Measurements from ENCODE around the gene EFNA5.

EFNA5 gene

DNA sequence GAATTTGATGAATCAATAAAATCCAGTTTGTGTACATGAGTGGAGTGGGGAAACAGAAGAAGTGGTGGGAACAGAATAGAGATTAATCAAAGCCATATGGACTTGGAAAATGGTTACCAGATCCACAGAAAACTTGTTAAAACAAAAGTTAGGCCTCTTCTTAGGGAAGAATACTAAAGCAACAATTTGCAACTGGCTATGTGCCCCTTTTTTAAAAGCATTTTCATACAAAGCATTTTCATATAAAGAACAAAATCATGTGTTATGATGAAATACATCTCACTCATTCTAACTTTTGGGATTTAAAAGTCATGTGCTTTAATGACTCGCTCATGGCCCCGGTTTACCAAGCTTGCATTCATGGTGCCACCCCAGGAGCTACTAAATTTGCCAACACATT lies 276.9 kb downstream of the EFNA5 start:
- no peaks in the 10 kb centered on the region for H3K27me3 ChIP-seq (ENCODE audit: control insufficient read depth in 1 of 2, insufficient read depth in 2 of 2, low read length in 2 of 2)

DNA sequence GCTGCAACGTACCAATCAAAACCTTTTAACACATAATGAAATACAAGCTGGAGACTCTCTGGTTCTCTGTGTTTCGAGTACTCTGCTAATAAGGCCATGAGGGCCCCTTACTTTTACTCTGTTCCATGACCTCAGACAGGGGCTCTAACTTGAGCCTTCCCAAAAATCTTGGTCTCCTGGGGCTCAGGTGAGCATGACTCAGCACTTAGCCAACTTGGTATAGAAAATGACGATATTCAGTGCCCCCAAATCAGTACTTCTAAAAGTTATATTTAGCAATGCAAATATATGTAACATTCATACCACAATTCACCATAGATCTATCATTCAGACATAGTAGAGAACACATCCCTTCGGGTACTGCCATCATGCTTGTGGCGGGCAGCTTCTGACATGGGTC lies 278.9 kb downstream of the EFNA5 start:
- Histone ChIP-seq H3K36me3 (ENCODE audit: control insufficient read depth in 2 of 2, insufficient read depth in 2 of 2, low read length in 2 of 2) (no peaks in the 10 kb centered on the region), H3K4me1 (ENCODE audit: control insufficient read depth, insufficient read depth, low read length) (no peaks in the 10 kb centered on the region), H3K27me3 (ENCODE audit: control insufficient read depth in 1 of 2, insufficient read depth in 2 of 2, low read length in 2 of 2) (no peaks in the 10 kb centered on the region)

More for the DNA sequence above, 276.9 kb downstream of the EFNA5 start:
- Histone ChIP-seq H3K4me3 (ENCODE audit: low read length in 2 of 2) (no peak overlapping the region), H3K9me3 (ENCODE audit: control insufficient read depth in 2 of 2, low read length in 2 of 2) (no peaks in the 10 kb centered on the region), H3K4me1 (ENCODE audit: control insufficient read depth, insufficient read depth, low read length) (no peaks in the 10 kb centered on the region), H3K27ac (ENCODE audit: low read length) (no peak overlapping the region), H3K36me3 (ENCODE audit: control insufficient read depth in 2 of 2, insufficient read depth in 2 of 2, low read length in 2 of 2) (no peaks in the 10 kb centered on the region), H3K9ac (ENCODE audit: low read length in 2 of 2) (no peak overlapping the region)

DNA sequence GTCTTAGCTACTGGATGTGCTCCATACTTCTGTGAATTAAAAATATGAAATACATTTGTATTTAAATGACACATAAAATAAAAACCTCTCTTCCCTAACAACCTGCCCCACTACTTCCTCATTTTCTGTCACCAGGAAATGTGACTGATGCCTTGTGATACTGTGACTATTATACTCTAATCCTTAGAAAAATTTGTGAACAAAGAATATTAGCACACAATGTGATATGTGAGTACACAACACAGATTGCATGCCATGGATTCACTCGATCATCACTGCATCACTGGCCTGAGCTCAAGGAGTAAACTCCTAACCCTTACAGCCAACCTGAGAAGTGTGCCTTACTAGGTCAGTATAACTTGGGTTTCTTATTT lies 281.0 kb downstream of the EFNA5 start:
- H3K9me3 ChIP-seq (ENCODE audit: control insufficient read depth in 2 of 2, low read length in 2 of 2) = no peaks in the 10 kb centered on the region

More for the DNA sequence above, 278.9 kb downstream of the EFNA5 start:
- H3K9ac ChIP-seq (ENCODE audit: low read length in 2 of 2) = no peak overlapping the region
- H3K9me3 ChIP-seq (ENCODE audit: control insufficient read depth in 2 of 2, low read length in 2 of 2) = no peaks in the 10 kb centered on the region
- no peak overlapping the region for H3K4me3 ChIP-seq (ENCODE audit: low read length in 2 of 2)
- H3K27ac ChIP-seq (ENCODE audit: low read length) = no peak overlapping the region

DNA sequence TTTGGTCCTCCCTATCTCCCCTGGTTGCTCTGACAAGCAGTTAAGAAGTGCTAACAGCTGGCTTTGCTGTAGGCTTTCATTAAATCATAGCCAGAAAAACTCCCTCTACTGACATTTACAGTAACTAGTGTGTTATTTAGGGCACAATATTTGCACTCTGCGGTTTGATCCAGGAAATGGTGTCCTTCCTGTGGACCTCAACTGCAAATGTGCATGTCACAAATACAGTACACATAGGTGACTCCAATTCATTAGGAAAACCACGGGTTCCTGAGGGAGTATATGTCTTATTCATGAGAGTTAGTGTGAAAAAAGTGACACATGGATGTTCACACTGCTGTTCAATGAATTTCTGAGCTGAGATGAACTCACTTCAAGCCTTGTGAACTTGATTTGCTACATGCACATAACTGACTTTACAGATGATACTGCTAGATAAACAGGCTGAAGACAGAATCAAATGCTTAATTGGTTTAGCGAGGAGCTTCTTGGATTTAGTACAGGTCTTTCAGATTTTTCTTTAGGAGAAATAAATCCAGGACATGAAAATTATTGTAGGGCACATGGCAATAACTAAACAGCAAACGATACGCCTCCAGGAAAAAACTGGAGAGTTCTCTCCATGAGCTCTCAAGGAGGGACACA lies 281.5 kb downstream of the EFNA5 start:
- H3K27me3 ChIP-seq (ENCODE audit: control insufficient read depth in 1 of 2, insufficient read depth in 2 of 2, low read length in 2 of 2) = no peaks in the 10 kb centered on the region
- no peak overlapping the region for H3K27ac ChIP-seq (ENCODE audit: low read length)
- H3K4me1 ChIP-seq (ENCODE audit: control insufficient read depth, insufficient read depth, low read length) = no peaks in the 10 kb centered on the region
- H3K9me3 ChIP-seq (ENCODE audit: control insufficient read depth in 2 of 2, low read length in 2 of 2) = no peaks in the 10 kb centered on the region
- no peaks in the 10 kb centered on the region for H3K36me3 ChIP-seq (ENCODE audit: control insufficient read depth in 2 of 2, insufficient read depth in 2 of 2, low read length in 2 of 2)
- no peak overlapping the region for H3K4me3 ChIP-seq (ENCODE audit: low read length in 2 of 2)
- H3K9ac ChIP-seq (ENCODE audit: low read length in 2 of 2) = no peak overlapping the region

More for the DNA sequence above, 281.0 kb downstream of the EFNA5 start:
- H3K27ac ChIP-seq (ENCODE audit: low read length) = no peak overlapping the region
- no peak overlapping the region for H3K4me3 ChIP-seq (ENCODE audit: low read length in 2 of 2)
- no peak overlapping the region for H3K9ac ChIP-seq (ENCODE audit: low read length in 2 of 2)
- no peaks in the 10 kb centered on the region for H3K4me1 ChIP-seq (ENCODE audit: control insufficient read depth, insufficient read depth, low read length)
- no peaks in the 10 kb centered on the region for H3K27me3 ChIP-seq (ENCODE audit: control insufficient read depth in 1 of 2, insufficient read depth in 2 of 2, low read length in 2 of 2)
- no peaks in the 10 kb centered on the region for H3K36me3 ChIP-seq (ENCODE audit: control insufficient read depth in 2 of 2, insufficient read depth in 2 of 2, low read length in 2 of 2)

DNA sequence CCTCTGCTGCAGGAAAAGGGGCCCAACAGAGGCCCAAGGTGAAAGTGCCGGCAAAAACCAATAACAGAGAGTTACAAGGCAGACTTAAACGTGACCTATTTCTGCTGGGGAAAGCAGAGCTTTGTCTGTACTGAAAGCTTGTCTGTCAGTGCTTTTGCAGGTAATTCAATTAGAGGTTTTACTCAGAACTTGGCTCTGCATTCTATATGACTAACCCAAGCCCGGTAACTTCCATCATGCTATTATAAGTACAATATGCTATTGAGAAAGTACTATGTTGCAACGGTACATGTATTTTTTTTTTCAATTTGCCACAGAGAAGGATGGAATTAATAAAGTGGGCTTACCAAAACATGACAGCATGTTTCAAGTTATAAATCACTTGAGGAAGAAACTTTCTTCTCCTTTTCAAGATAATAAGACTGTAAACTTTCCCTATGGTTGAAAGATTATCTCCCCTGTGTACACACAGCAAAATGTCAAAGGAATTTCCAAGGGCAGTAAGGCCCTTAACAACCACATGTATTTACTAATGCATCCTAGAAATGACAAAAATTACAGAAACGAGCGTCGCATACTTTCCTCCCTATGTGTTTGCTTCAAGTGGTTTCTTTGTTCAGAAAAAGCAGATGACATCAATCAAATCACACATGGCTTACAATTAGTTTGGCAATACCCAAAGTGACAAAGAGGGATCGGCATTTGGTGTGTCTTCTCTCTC lies 282.4 kb downstream of the EFNA5 start:
- Histone ChIP-seq H3K36me3 (ENCODE audit: control insufficient read depth in 2 of 2, insufficient read depth in 2 of 2, low read length in 2 of 2) (no peaks in the 10 kb centered on the region), H3K27ac (ENCODE audit: low read length) (no peak overlapping the region), H3K27me3 (ENCODE audit: control insufficient read depth in 1 of 2, insufficient read depth in 2 of 2, low read length in 2 of 2) (no peaks in the 10 kb centered on the region), H3K4me1 (ENCODE audit: control insufficient read depth, insufficient read depth, low read length) (no peaks in the 10 kb centered on the region), H3K4me3 (ENCODE audit: low read length in 2 of 2) (no peak overlapping the region), H3K9me3 (ENCODE audit: control insufficient read depth in 2 of 2, low read length in 2 of 2) (no peaks in the 10 kb centered on the region), H3K9ac (ENCODE audit: low read length in 2 of 2) (no peak overlapping the region)

DNA sequence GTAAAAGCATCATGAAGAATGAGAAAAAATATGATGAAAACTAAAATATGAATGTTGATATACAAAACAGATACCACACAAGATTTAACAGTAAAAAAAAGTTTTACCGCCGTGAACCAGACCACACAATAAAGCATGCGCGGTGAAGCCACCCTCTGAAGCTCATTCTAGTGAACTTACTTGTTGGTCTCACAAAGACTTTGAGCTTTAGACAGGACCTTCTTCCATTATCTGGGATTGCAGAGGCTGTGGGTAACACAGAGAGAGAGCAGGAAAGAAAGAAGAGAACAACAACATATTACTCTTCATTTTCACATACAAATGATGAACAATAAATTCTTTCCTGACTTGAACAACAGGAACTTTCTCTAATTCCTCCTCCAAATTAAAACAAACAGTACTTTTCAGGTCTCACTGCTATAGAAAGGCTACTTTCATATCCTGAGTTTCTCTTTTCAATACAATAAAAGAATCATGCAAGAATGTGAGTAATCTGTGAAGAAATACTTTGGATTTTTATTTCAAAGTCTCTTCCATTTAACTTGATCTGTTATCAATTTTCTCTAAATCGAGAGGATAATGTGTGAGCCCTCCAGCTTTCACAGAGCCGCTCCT lies 283.1 kb downstream of the EFNA5 start:
- no peak overlapping the region for H3K9ac ChIP-seq (ENCODE audit: low read length in 2 of 2)
- H3K27me3 ChIP-seq (ENCODE audit: control insufficient read depth in 1 of 2, insufficient read depth in 2 of 2, low read length in 2 of 2) = no peaks in the 10 kb centered on the region
- H3K4me3 ChIP-seq (ENCODE audit: low read length in 2 of 2) = no peak overlapping the region
- no peak overlapping the region for H3K27ac ChIP-seq (ENCODE audit: low read length)
- H3K9me3 ChIP-seq (ENCODE audit: control insufficient read depth in 2 of 2, low read length in 2 of 2) = no peaks in the 10 kb centered on the region
- no peaks in the 10 kb centered on the region for H3K4me1 ChIP-seq (ENCODE audit: control insufficient read depth, insufficient read depth, low read length)
- H3K36me3 ChIP-seq (ENCODE audit: control insufficient read depth in 2 of 2, insufficient read depth in 2 of 2, low read length in 2 of 2) = no peaks in the 10 kb centered on the region

DNA sequence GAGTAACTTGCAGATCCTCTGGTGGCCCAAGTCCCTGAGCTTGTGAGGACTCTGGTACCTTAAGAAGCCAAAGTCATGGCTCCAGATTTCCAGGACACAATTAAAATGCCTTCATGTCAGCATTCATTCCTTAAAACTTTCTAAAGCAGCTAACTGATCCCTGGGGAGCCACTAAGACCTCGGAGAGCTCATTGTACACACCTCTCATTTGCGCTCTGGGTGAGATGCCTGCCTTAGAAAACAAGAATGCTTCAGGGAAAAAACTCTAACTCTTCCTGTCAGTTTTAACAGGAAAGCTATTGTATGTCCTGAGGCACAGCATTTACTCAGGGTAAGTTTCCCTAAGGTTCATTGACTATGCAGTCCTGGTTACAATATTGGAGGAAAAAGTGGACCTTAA lies 285.0 kb downstream of the EFNA5 start:
- Histone ChIP-seq H3K9ac (ENCODE audit: low read length in 2 of 2) (no peak overlapping the region), H3K9me3 (ENCODE audit: control insufficient read depth in 2 of 2, low read length in 2 of 2) (no peaks in the 10 kb centered on the region), H3K36me3 (ENCODE audit: control insufficient read depth in 2 of 2, insufficient read depth in 2 of 2, low read length in 2 of 2) (no peaks in the 10 kb centered on the region)

DNA sequence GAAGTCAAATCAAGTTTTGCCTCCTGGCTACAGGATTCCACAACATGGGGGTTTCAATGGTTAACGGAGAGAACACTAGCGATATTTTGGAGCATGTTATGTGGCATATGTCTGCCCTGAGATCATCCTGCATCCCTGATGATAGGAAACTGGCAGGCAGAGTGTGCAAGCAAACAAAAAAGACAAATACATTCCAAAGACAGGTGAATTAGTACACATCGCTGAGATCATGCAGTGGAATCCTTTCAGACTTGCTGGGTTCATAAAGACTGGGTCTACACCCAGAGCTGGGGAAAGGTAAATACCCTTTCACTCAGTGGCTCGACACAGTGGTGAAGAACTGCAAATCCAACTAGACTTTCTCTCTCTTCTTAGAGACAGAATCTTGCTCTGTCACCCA lies 286.5 kb downstream of the EFNA5 start:
- Histone ChIP-seq H3K9ac (ENCODE audit: low read length in 2 of 2) (no peak overlapping the region), H3K4me1 (ENCODE audit: control insufficient read depth, insufficient read depth, low read length) (no peaks in the 10 kb centered on the region), H3K27ac (ENCODE audit: low read length) (no peak overlapping the region), H3K4me3 (ENCODE audit: low read length in 2 of 2) (no peak overlapping the region), H3K9me3 (ENCODE audit: control insufficient read depth in 2 of 2, low read length in 2 of 2) (no peaks in the 10 kb centered on the region), H3K36me3 (ENCODE audit: control insufficient read depth in 2 of 2, insufficient read depth in 2 of 2, low read length in 2 of 2) (no peaks in the 10 kb centered on the region), H3K27me3 (ENCODE audit: control insufficient read depth in 1 of 2, insufficient read depth in 2 of 2, low read length in 2 of 2) (no peaks in the 10 kb centered on the region)

More for the DNA sequence above, 285.0 kb downstream of the EFNA5 start:
- no peaks in the 10 kb centered on the region for H3K4me1 ChIP-seq (ENCODE audit: control insufficient read depth, insufficient read depth, low read length)
- H3K27ac ChIP-seq (ENCODE audit: low read length) = no peak overlapping the region
- no peaks in the 10 kb centered on the region for H3K27me3 ChIP-seq (ENCODE audit: control insufficient read depth in 1 of 2, insufficient read depth in 2 of 2, low read length in 2 of 2)
- no peak overlapping the region for H3K4me3 ChIP-seq (ENCODE audit: low read length in 2 of 2)

DNA sequence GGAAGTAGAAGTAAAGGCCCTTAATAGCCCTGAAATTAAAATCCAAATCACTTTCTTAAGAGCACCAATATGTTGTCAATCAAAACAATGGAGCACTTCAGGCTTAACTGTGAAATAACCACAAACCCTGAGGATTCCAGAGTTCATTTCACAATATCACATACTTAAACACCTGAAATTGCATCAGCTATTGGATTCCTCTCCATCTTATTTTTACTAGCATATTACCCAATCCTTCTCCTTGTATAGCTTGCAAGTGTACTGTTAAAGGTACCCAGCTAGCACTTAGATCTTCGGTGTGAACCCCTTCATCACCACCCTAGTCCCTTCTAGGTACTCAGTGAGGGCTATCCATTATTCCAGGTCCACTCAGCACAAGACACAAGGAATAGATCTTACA lies 287.3 kb downstream of the EFNA5 start:
- H3K36me3 ChIP-seq (ENCODE audit: control insufficient read depth in 2 of 2, insufficient read depth in 2 of 2, low read length in 2 of 2) = no peaks in the 10 kb centered on the region
- no peak overlapping the region for H3K4me3 ChIP-seq (ENCODE audit: low read length in 2 of 2)
- H3K9me3 ChIP-seq (ENCODE audit: control insufficient read depth in 2 of 2, low read length in 2 of 2) = no peaks in the 10 kb centered on the region
- no peaks in the 10 kb centered on the region for H3K27me3 ChIP-seq (ENCODE audit: control insufficient read depth in 1 of 2, insufficient read depth in 2 of 2, low read length in 2 of 2)
- H3K4me1 ChIP-seq (ENCODE audit: control insufficient read depth, insufficient read depth, low read length) = no peaks in the 10 kb centered on the region
- H3K9ac ChIP-seq (ENCODE audit: low read length in 2 of 2) = no peak overlapping the region
- no peak overlapping the region for H3K27ac ChIP-seq (ENCODE audit: low read length)

DNA sequence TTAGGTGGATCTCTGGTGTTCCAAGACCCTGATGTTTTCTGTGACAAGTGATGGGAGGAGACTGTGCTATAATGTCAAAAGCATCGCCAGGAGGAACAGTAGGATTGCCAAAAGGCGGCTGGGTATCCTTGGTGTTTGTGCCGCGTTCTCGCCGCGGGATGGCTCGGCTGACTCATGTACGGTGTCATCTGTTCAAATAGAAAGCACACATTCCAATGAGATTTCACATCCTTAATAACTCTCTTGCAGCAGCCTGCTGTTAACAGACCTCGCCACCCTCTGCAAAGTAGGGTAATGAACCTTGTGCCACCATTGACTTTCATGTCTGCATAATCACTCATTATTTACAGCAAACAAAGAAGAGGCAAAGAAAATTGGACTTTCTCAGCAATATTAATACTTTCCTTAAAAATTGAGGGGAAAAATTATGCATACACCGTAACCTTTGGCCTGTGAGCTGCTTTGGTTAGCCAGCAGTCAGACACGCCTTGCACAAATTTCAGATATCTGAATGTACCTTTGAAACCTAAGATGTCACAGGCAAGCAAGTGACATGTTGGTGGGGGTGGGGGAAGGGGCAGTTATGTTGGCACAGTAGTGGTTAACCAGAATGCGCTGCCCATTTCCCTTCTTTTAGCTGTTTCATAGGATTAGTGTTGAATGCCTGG lies 289.4 kb downstream of the EFNA5 start:
- Histone ChIP-seq H3K9me3 (ENCODE audit: control insufficient read depth in 2 of 2, low read length in 2 of 2) (no peaks in the 10 kb centered on the region), H3K4me1 (ENCODE audit: control insufficient read depth, insufficient read depth, low read length) (no peaks in the 10 kb centered on the region), H3K9ac (ENCODE audit: low read length in 2 of 2) (no peak overlapping the region), H3K27ac (ENCODE audit: low read length) (no peak overlapping the region), H3K36me3 (ENCODE audit: control insufficient read depth in 2 of 2, insufficient read depth in 2 of 2, low read length in 2 of 2) (no peaks in the 10 kb centered on the region), H3K4me3 (ENCODE audit: low read length in 2 of 2) (no peak overlapping the region), H3K27me3 (ENCODE audit: control insufficient read depth in 1 of 2, insufficient read depth in 2 of 2, low read length in 2 of 2) (peaks cover 0 to 2% of the 10 kb centered on the region in 2 donors)
